Gastrocnemius medialis (tissue), 4 donors: ENCODE results near the gene CDK14.

ENCODE experiments used
- POLR2A ChIP-seq, 2 donors: fragments of 450-650 bp; IDR thresholded peaks; one replicate each; pipeline ENCODE4 v1.6.1; 2017; ENCODE audit warnings: antibody characterized with exemption in 2 of 2, mild to moderate bottlenecking in 2 of 2, moderate library complexity in 2 of 2
- TF ChIP-seq, protein P1 (sequence below), 5 experiments: fragments of 450-650 bp in 3 of 5; fragments of 200-600 bp in 2 of 5; sonication (generic) in 2 of 5; IDR thresholded peaks in 4 of 5; conservative IDR thresholded peaks in 1 of 5; 1 replicate in 4 of 5; 2 replicates in 1 of 5; pipeline ENCODE4 v1.5.1; 2016 to 2019; ENCODE audit warnings: antibody characterized with exemption in 5 of 5, mild to moderate bottlenecking in 3 of 5, moderate library complexity in 3 of 5

DNA sequence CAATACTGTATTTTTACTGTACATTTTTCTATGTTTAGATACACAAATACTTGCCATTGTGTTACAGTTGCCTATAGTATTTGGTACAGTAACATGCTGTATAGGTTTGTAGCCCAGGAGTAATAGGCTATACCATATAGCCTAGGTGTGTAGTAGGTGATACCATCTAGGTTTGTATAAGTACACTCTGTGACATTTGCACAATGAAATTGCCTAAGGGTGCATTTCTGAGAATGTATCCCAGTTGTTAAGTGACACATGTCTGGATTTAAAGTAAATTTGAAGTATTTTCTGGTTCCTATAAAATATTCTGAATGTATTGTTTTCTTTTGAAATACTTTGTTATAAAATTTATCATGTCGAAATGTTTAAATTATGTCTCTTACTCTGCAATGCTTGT, 7.2 kb downstream of the CDK14 start:
- TF ChIP-seq, protein P1, sequence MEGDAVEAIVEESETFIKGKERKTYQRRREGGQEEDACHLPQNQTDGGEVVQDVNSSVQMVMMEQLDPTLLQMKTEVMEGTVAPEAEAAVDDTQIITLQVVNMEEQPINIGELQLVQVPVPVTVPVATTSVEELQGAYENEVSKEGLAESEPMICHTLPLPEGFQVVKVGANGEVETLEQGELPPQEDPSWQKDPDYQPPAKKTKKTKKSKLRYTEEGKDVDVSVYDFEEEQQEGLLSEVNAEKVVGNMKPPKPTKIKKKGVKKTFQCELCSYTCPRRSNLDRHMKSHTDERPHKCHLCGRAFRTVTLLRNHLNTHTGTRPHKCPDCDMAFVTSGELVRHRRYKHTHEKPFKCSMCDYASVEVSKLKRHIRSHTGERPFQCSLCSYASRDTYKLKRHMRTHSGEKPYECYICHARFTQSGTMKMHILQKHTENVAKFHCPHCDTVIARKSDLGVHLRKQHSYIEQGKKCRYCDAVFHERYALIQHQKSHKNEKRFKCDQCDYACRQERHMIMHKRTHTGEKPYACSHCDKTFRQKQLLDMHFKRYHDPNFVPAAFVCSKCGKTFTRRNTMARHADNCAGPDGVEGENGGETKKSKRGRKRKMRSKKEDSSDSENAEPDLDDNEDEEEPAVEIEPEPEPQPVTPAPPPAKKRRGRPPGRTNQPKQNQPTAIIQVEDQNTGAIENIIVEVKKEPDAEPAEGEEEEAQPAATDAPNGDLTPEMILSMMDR (IDR thresholded peaks at IDR 0.05 in 4 of 5, conservative IDR thresholded peaks at IDR 0.05 in 1 of 5), result no peak
- no peak for TF ChIP-seq POLR2A (IDR thresholded peaks at IDR 0.05)
